OCI-LY3 (cell line): ENCODE results near the gene RPSA.

Experiments
- H2AFZ ChIP-seq: fragments of 200-600, 300-600 bp; shearing (Covaris generic); 2 replicates; pipeline ENCODE4 v1.6.0; 2014; ENCODE audit warnings: antibody characterized with exemption, low read depth, low read length
- H3K27ac ChIP-seq: fragments of 200-600, 300-600 bp; sonication (generic); 2 replicates; pipeline ENCODE4 v1.5.1; 2014; ENCODE audit warnings: mild to moderate bottlenecking, low read length, moderate library complexity, mixed read lengths
- H3K27me3 ChIP-seq: fragments of 200-600, 300-600 bp; sonication (generic); 2 replicates; pipeline ENCODE4 v1.6.1; 2014; ENCODE audit warnings: low read depth, low read length, mixed read lengths
- H3K36me3 ChIP-seq: fragments of 200-600, 300-600 bp; sonication (generic); replicated peaks from 2 replicates; pipeline ENCODE3; 2014; ENCODE audit warnings: low read depth, low read length, mixed read lengths
- H3K4me1 ChIP-seq: fragments of 300-600, 200-600 bp; sonication (generic); 2 replicates; pipeline ENCODE4 v1.6.1; 2014; ENCODE audit warnings: low read length, mixed read lengths
- H3K4me2 ChIP-seq: fragments of 200-600, 300-600 bp; sonication (generic); 2 replicates; pipeline ENCODE4 v1.6.1; 2014; ENCODE audit warnings: low read length, mixed read lengths
- H3K4me3 ChIP-seq: fragments of 300-600, 200-600 bp; sonication (generic); 2 replicates; pipeline ENCODE4 v1.5.1; 2014; ENCODE audit warnings: antibody characterized with exemption, mild to moderate bottlenecking, low read length, moderate library complexity
- H3K79me2 ChIP-seq: fragments of 300-600, 200-600 bp; shearing (Covaris generic); 2 replicates; pipeline ENCODE4 v1.6.1; 2014; ENCODE audit warnings: mild to moderate bottlenecking, low read length, mixed read lengths
- H3K9ac ChIP-seq: fragments of 300-600, 200-600 bp; shearing (Covaris generic); 2 replicates; pipeline ENCODE4 v1.6.0; 2014; ENCODE audit warnings: mild to moderate bottlenecking, low read length, moderate library complexity
- H3K9me3 ChIP-seq: fragments of 200-600, 300-600 bp; shearing (Covaris generic); 2 replicates; pipeline ENCODE4 v1.6.1; 2014; ENCODE audit warnings: low read length, mixed read lengths; ENCODE audit not compliant: insufficient read depth
- H4K20me1 ChIP-seq: fragments of 200-600, 300-600 bp; sonication (generic); 2 replicates; pipeline ENCODE4 v1.6.1; 2016; ENCODE audit warnings: low read length, mixed read lengths; ENCODE audit not compliant: insufficient read depth
- EZH2phosphoT487 ChIP-seq: fragments of 200-600 bp; shearing (Covaris generic); IDR thresholded peaks from 2 replicates; pipeline ENCODE4 v1.6.1; 2018; ENCODE audit warnings: antibody characterized with exemption, mixed run types, low read depth
- TF ChIP-seq, protein P1 (sequence below): fragments of 200-600, 300-600 bp; sonication (generic); IDR thresholded peaks from 2 replicates; pipeline ENCODE4 v1.5.1; 2014; ENCODE audit warnings: antibody characterized with exemption, low read length, low read depth

Gene RPSA

GRCh38 chr3:39388741-39389248 lies 17.7 kb upstream of the RPSA start:
- Histone ChIP-seq H3K4me1 (peaks cover 34% of the 10 kb centered on the region), H3K36me3 (peaks cover 35% of the 10 kb centered on the region), H3K4me3 (peak overlapping the region; percentile 32), H3K9ac (peak overlapping the region; percentile 5; the same call in 1 of the 2 replicates), H3K27ac (peak overlapping the region; percentile 48), H2AFZ (no peak overlapping the region), H3K9me3 (no peaks in the 10 kb centered on the region), H3K4me2 (peak overlapping the region; percentile 62), H4K20me1 (peaks cover 49% of the 10 kb centered on the region), H3K79me2 (peaks cover 68% of the 10 kb centered on the region), H3K27me3 (no peaks in the 10 kb centered on the region)
- TF ChIP-seq EZH2phosphoT487: no peak
- TF ChIP-seq, protein P1, sequence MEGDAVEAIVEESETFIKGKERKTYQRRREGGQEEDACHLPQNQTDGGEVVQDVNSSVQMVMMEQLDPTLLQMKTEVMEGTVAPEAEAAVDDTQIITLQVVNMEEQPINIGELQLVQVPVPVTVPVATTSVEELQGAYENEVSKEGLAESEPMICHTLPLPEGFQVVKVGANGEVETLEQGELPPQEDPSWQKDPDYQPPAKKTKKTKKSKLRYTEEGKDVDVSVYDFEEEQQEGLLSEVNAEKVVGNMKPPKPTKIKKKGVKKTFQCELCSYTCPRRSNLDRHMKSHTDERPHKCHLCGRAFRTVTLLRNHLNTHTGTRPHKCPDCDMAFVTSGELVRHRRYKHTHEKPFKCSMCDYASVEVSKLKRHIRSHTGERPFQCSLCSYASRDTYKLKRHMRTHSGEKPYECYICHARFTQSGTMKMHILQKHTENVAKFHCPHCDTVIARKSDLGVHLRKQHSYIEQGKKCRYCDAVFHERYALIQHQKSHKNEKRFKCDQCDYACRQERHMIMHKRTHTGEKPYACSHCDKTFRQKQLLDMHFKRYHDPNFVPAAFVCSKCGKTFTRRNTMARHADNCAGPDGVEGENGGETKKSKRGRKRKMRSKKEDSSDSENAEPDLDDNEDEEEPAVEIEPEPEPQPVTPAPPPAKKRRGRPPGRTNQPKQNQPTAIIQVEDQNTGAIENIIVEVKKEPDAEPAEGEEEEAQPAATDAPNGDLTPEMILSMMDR: no peak

DNA sequence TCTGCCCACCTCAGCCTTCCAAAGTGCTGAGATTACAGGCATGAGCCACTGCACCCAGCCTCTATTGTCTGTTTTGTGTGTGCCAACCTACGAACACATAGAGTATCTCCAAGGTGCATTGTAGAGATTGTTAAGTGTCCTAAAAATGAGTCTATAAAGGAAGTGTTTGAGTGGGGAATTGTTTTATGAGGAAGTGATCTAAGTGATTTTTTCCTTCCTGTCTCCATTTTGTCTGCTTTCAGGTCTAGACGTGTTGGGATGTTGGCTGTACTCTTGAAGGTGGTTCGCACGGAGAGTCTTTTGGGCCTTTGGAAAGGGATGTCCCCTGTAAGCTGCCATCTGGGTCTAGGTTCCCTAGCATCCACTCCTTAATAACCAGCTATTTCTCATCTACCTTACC lies 16.3 kb upstream of the RPSA start:
- no peak overlapping the region for H3K4me2 ChIP-seq
- H3K27ac ChIP-seq: no peak overlapping the region
- peaks cover 47% of the 10 kb centered on the region for H3K36me3 ChIP-seq
- no peak overlapping the region for H3K9ac ChIP-seq
- peaks cover 26% of the 10 kb centered on the region for H3K4me1 ChIP-seq
- H2AFZ ChIP-seq: no peak overlapping the region
- peaks cover 54% of the 10 kb centered on the region for H3K79me2 ChIP-seq
- no peaks in the 10 kb centered on the region for H3K9me3 ChIP-seq
- H3K27me3 ChIP-seq: no peaks in the 10 kb centered on the region
- H4K20me1 ChIP-seq: peaks cover 40% of the 10 kb centered on the region
- TF ChIP-seq EZH2phosphoT487: no peak
- TF ChIP-seq, protein P1: no peak
- H3K4me3 ChIP-seq: no peak overlapping the region

DNA sequence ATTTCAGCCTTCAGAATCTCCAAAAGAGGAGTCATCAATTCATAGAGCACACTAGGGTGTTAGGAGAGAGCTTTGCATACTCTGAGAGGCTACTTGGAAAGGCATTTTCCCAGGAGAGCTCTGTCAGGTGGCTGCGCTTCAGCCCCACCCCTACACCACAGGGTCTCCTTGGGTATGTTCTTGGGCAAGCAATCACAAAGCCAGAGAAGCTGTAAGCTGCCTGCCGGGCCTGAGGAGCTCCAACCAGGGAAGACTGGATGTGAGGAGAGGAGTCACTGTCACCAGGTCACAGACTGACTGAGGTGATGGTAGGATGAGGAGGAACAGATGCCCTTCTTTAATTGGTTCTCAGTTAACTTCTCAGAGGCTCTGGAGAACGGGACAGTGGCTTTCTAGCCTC lies 9.8 kb upstream of the RPSA start:
- H3K4me3 ChIP-seq: no peak overlapping the region
- no peak overlapping the region for H2AFZ ChIP-seq
- H3K4me1 ChIP-seq: no peaks in the 10 kb centered on the region
- peaks cover 62% of the 10 kb centered on the region for H3K36me3 ChIP-seq
- no peak overlapping the region for H3K9ac ChIP-seq
- H3K79me2 ChIP-seq: no peaks in the 10 kb centered on the region
- H3K9me3 ChIP-seq: no peaks in the 10 kb centered on the region
- no peaks in the 10 kb centered on the region for H4K20me1 ChIP-seq
- TF ChIP-seq EZH2phosphoT487: no peak
- TF ChIP-seq, protein P1: no peak
- no peaks in the 10 kb centered on the region for H3K27me3 ChIP-seq
- no peak overlapping the region for H3K4me2 ChIP-seq
- no peak overlapping the region for H3K27ac ChIP-seq

DNA sequence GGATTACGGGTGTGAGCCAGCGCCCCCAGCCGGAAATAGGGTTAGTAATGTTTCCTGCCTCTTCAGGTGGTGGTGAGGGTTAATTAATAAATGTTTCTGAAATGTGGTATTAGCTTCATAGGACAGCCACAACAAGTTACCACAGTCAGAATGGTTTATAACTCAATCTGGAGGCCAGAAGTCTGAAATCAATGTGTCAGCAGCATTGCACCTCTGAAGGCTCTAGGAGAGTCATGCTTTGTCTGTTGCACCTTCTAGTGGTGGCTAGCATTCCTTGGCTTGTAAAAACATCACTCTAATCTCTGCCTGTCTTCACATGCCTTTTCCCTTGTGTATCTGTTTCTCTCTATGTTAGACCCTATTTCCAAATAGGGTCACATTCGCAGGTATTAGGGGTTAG lies 7.8 kb upstream of the RPSA start:
- no peaks in the 10 kb centered on the region for H3K4me1 ChIP-seq
- peaks cover 53% of the 10 kb centered on the region for H3K36me3 ChIP-seq
- no peak for TF ChIP-seq EZH2phosphoT487
- TF ChIP-seq, protein P1: no peak
- no peak overlapping the region for H3K4me3 ChIP-seq
- H3K9me3 ChIP-seq: no peaks in the 10 kb centered on the region
- no peak overlapping the region for H3K27ac ChIP-seq
- H3K4me2 ChIP-seq: no peak overlapping the region
- H3K27me3 ChIP-seq: no peaks in the 10 kb centered on the region
- no peak overlapping the region for H2AFZ ChIP-seq
- no peak overlapping the region for H3K9ac ChIP-seq
- H4K20me1 ChIP-seq: no peaks in the 10 kb centered on the region
- H3K79me2 ChIP-seq: no peaks in the 10 kb centered on the region
